KMS-11 (cell line): Measurements from ENCODE around the gene FUT1.

ENCODE experiments used
- H2AFZ ChIP-seq: fragments of 200-600 bp; sonication (generic); 2 replicates; pipeline ENCODE4 v1.6.1; 2016; ENCODE audit warnings: antibody characterized with exemption, mixed run types, low read depth
- H3K27ac ChIP-seq: fragments of 200-600 bp; sonication (generic); 2 replicates; pipeline ENCODE4 v1.6.1; 2016; ENCODE audit warnings: mild to moderate bottlenecking, mixed run types
- H3K27me3 ChIP-seq: fragments of 200-600 bp; sonication (generic); 2 replicates; pipeline ENCODE4 v1.6.1; 2017; ENCODE audit warnings: mild to moderate bottlenecking, low read depth, mixed run types, moderate library complexity; ENCODE audit not compliant: insufficient read depth
- H3K36me3 ChIP-seq: fragments of 200-600 bp; sonication (generic); 2 replicates; pipeline ENCODE4 v1.6.1; 2017; ENCODE audit warnings: mild to moderate bottlenecking, mixed run types; ENCODE audit not compliant: insufficient read depth
- H3K4me1 ChIP-seq: fragments of 200-600 bp; sonication (generic); 2 replicates; pipeline ENCODE4 v1.6.1; 2016; ENCODE audit warnings: mild to moderate bottlenecking, low read depth, mixed run types; ENCODE audit not compliant: poor library complexity, severe bottlenecking
- H3K4me2 ChIP-seq: fragments of 200-600 bp; sonication (generic); 2 replicates; pipeline ENCODE4 v1.7.0; 2016; ENCODE audit warnings: mild to moderate bottlenecking, mixed run types
- H3K4me3 ChIP-seq: fragments of 200-600 bp; sonication (generic); IDR thresholded peaks from 2 replicates; pipeline ENCODE4 v1.6.1; 2017; ENCODE audit warnings: low read depth, low read length, mixed read lengths; ENCODE audit not compliant: insufficient read depth
- H3K79me2 ChIP-seq: fragments of 200-600 bp; sonication (generic); 2 replicates; pipeline ENCODE4 v1.6.1; 2016; ENCODE audit warnings: low read depth, mixed run types; ENCODE audit not compliant: insufficient read depth
- H3K9ac ChIP-seq: fragments of 200-600 bp; sonication (generic); 2 replicates; pipeline ENCODE4 v1.6.1; 2016; ENCODE audit warnings: mild to moderate bottlenecking, mixed run types
- H4K20me1 ChIP-seq: fragments of 200-600 bp; sonication (generic); 2 replicates; pipeline ENCODE4 v1.6.1; 2016; ENCODE audit warnings: mild to moderate bottlenecking, mixed run types; ENCODE audit not compliant: insufficient read depth
- TF ChIP-seq, protein P1 (sequence below): fragments of 200-600 bp; sonication (generic); conservative IDR thresholded peaks from 2 replicates; pipeline ENCODE4 v1.6.1; 2017; ENCODE audit warnings: low read depth, mild to moderate bottlenecking, antibody characterized with exemption, low read length, moderate library complexity, mixed read lengths

The FUT1 gene

DNA sequence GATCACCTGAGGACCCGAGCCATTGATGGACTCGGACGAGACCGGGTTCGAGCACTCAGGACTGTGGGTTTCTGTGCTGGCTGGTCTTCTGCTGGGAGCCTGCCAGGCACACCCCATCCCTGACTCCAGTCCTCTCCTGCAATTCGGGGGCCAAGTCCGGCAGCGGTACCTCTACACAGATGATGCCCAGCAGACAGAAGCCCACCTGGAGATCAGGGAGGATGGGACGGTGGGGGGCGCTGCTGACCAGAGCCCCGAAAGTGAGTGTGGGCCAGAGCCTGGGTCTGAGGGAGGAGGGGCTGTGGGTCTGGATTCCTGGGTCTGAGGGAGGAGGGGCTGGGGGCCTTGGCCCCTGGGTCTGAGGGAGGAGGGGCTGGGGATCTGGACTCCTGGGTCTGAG, 3.8 kb upstream of the FUT1 start:
- Histone ChIP-seq H3K4me2 (no peak overlapping the region), H3K9ac (no peak overlapping the region), H3K27me3 (peaks cover 53% of the 10 kb centered on the region), H2AFZ (no peak overlapping the region), H4K20me1 (no peaks in the 10 kb centered on the region), H3K4me1 (peaks cover 14% of the 10 kb centered on the region), H3K79me2 (no peaks in the 10 kb centered on the region), H3K4me3 (no peak overlapping the region), H3K27ac (no peak overlapping the region), H3K36me3 (no peaks in the 10 kb centered on the region)
- TF ChIP-seq, protein P1, sequence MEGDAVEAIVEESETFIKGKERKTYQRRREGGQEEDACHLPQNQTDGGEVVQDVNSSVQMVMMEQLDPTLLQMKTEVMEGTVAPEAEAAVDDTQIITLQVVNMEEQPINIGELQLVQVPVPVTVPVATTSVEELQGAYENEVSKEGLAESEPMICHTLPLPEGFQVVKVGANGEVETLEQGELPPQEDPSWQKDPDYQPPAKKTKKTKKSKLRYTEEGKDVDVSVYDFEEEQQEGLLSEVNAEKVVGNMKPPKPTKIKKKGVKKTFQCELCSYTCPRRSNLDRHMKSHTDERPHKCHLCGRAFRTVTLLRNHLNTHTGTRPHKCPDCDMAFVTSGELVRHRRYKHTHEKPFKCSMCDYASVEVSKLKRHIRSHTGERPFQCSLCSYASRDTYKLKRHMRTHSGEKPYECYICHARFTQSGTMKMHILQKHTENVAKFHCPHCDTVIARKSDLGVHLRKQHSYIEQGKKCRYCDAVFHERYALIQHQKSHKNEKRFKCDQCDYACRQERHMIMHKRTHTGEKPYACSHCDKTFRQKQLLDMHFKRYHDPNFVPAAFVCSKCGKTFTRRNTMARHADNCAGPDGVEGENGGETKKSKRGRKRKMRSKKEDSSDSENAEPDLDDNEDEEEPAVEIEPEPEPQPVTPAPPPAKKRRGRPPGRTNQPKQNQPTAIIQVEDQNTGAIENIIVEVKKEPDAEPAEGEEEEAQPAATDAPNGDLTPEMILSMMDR, result no peak

DNA sequence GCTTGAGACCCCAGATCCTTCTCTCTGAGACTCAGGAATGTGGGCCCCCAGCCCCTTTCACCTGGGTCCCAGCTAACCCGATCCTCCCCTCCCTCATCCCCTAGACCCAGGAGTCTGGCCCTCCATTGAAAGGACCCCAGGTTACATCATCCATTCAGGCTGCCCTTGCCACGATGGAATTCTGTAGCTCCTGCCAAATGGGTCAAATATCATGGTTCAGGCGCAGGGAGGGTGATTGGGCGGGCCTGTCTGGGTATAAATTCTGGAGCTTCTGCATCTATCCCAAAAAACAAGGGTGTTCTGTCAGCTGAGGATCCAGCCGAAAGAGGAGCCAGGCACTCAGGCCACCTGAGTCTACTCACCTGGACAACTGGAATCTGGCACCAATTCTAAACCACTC, 3.3 kb upstream of the FUT1 start:
- Histone ChIP-seq H3K27me3 (peaks cover 51% of the 10 kb centered on the region), H3K4me2 (no peak overlapping the region), H2AFZ (no peak overlapping the region), H4K20me1 (no peaks in the 10 kb centered on the region), H3K4me1 (peaks cover 14% of the 10 kb centered on the region), H3K79me2 (no peaks in the 10 kb centered on the region), H3K4me3 (no peak overlapping the region), H3K9ac (no peak overlapping the region), H3K36me3 (no peaks in the 10 kb centered on the region), H3K27ac (no peak overlapping the region)
- TF ChIP-seq, protein P1, result no peak

DNA sequence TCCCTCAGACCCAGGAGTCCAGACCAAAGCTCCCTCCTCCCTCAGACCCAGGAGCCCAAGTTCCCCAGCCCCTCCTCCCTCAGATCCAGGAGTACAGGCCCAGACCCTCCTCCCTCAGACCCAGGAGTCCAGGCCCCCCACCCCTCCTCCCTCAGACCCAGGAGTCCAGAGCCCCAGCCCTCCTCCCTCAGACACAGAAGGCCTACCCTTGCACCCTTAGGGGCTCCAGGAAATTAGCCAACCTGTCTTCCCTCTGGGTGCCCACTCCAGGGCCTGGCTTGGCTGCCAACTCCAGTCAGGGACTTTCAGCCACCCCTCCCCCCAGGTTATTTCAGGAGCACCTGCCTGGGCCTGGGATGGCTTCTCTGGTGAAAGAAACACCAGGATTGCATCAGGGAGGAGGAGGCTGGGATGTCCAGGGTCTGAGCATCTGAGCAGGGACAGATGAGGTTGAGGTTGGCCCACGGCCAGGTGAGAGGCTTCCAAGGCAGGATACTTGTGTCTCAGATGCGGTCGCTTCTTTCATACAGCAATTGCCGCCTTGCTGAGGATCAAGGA, 2.7 kb upstream of the FUT1 start, which contains the start of gene FGF21:
Gene FGF21, plus strand, starts transcription at position 441 of the 558 bp plus-strand sequence. CDS start 713 bp downstream, outside the sequence.
- Histone ChIP-seq H3K36me3 (no peaks in the 10 kb centered on the region), H3K27ac (no peak within 1 kb of the TSS), H3K9ac (no peak within 1 kb of the TSS), H3K4me3 (no peak within 1 kb of the TSS), H3K79me2 (no peaks in the 10 kb centered on the region), H2AFZ (no peak within 1 kb of the TSS), H3K27me3 (peaks cover 49% of the 10 kb centered on the region), H3K4me1 (peaks cover 14% of the 10 kb centered on the region), H4K20me1 (no peaks in the 10 kb centered on the region), H3K4me2 (no peak within 1 kb of the TSS)
- TF ChIP-seq, protein P1, result no peak

DNA sequence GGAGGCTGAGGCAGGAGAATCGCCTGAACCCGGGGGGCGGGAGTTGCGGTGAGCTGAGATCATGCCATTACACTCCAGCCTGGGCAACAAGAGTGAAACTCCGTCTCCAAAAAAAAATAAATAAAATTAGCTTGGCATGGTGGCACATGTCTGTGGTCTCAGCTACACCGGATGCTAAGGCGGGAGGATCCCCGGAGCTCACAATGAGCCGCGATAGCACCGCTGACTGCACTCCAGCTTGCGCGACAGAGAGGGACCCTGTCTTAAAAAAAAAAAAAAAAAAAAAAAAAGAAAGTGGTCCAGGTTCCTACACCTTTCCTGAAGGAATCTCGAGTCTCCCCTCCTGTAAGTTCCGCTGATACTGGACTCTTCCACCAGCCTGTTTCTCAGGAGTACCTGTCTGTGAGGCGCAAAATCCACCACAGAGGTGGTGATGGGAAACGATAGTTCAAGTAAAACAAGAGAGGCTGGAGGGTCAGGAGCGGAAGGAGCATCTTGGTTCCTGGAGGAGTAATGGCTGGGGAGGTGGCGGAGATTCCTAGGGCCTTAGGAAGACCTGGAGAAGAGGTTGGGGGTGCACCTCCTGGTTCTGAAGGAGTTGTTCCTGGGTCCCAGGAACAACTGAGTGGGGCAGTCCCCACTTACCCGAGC, 471 bp downstream of the FUT1 start:
- Histone ChIP-seq H3K36me3 (no peaks in the 10 kb centered on the region), H3K4me1 (peaks cover 14% of the 10 kb centered on the region), H2AFZ (peak overlapping the region; percentile 73; the same call in 1 of the 2 replicates), H3K4me2 (peak overlapping the region; percentile 66), H3K27me3 (peaks cover 54% of the 10 kb centered on the region), H3K79me2 (no peaks in the 10 kb centered on the region), H4K20me1 (no peaks in the 10 kb centered on the region), H3K4me3 (no peak overlapping the region), H3K27ac (no peak overlapping the region), H3K9ac (no peak overlapping the region)
- TF ChIP-seq, protein P1, result no peak
